Natural killer cell (primary cell): Measurements from ENCODE around the gene PSMB1. TPM values are rescaled to one million over a fixed set of nuclear protein-coding genes. Genes with fewer than 3 reads are reported as not detected.
"Not testable (repeated sequence)": the region's sequence is repeated elsewhere in the genome, so short reads cannot be mapped to it uniquely, and the experiment has no call there.

Experiments
- ATAC-seq, 3 donors: fragments of 150-1000 bp in 2 of 3; fragments of 200-7000 bp in 1 of 3; cut with Tn5 transposase; 1 replicate in 1 of 3; 2 replicates in 2 of 3; pipeline ENCODE4 v1.10.0; 2021; ENCODE audit warnings: mild to moderate bottlenecking in 2 of 3, moderate library complexity in 2 of 3
- DNase-seq, 2 donors: peaks; one replicate each; pipeline versions ENCODE4 v3.0.0 to v3.0.0-alpha.2; 2013 to 2021; ENCODE audit warnings: mixed read lengths in 1 of 2
- H3K27ac ChIP-seq: one replicate; pipeline ENCODE4 v1.5.1; 2013; ENCODE audit warnings: mild to moderate bottlenecking, low read length
- H3K27me3 ChIP-seq: one replicate; pipeline ENCODE4 v1.6.1; 2013; ENCODE audit warnings: low read length; ENCODE audit not compliant: control insufficient read depth, insufficient read depth
- H3K36me3 ChIP-seq: one replicate; pipeline ENCODE4 v1.6.1; 2013; ENCODE audit warnings: low read length; ENCODE audit not compliant: control insufficient read depth, insufficient read depth
- H3K4me1 ChIP-seq: one replicate; pipeline ENCODE4 v1.6.1; 2013; ENCODE audit warnings: low read length; ENCODE audit not compliant: control insufficient read depth, insufficient read depth
- H3K4me3 ChIP-seq: one replicate; pipeline ENCODE4 v1.5.1; 2013; ENCODE audit warnings: low read length
- H3K9me3 ChIP-seq: one replicate; pipeline ENCODE4 v1.6.1; 2013; ENCODE audit warnings: low read length; ENCODE audit not compliant: control insufficient read depth, insufficient read depth
- H3K27ac Mint-ChIP-seq, 2 donors: one replicate each; pipeline ENCODE4 v1.8.0; 2022; ENCODE audit warnings: mild to moderate bottlenecking in 2 of 2, mixed read lengths in 2 of 2, moderate library complexity in 1 of 2
- H3K27me3 Mint-ChIP-seq, 2 donors: one replicate each; pipeline ENCODE4 v1.8.0; 2022; ENCODE audit warnings: low read depth in 2 of 2, mixed read lengths in 2 of 2
- H3K36me3 Mint-ChIP-seq: one replicate; pipeline ENCODE4 v1.8.0; 2022; ENCODE audit warnings: mixed read lengths
- H3K4me1 Mint-ChIP-seq, 2 donors: one replicate each; pipeline ENCODE4 v1.8.0; 2022; ENCODE audit warnings: mixed read lengths in 2 of 2
- H3K4me3 Mint-ChIP-seq: one replicate; pipeline ENCODE4 v1.8.0; 2022; ENCODE audit warnings: mild to moderate bottlenecking, moderate library complexity, mixed read lengths
- H3K9me3 Mint-ChIP-seq, 2 donors: one replicate each; pipeline ENCODE4 v1.8.0; 2022; ENCODE audit warnings: mixed read lengths in 2 of 2
- CTCF ChIP-seq: fragments of 200-600 bp; IDR thresholded peaks from one replicate; pipeline ENCODE4 v1.8.0; 2022; ENCODE audit warnings: antibody characterized with exemption
- WGBS: methylation state at CpG from one replicate; pipeline ENCODE4 v1.1.7; 2013; ENCODE audit warnings: missing lambda C conversion rate; ENCODE audit not compliant: insufficient coverage; 5-methylcytosine and 5-hydroxymethylcytosine counted together
- intact Hi-C: fragments of 100-400 bp; cut with micrococcal nuclease; formaldehyde crosslinking; loops from one replicate; pipeline ENCODE4 v1.14.2; 2022
- total RNA-seq, 4 donors: library from RNA; stranded (reverse); fragments of 120-200 nt in 1 of 4; gene quantifications; one replicate each; pipeline versions ENCODE4 v1.2.3 to v1.2.4, GENCODE V29; 2013 to 2022

Gene PSMB1
- total RNA-seq, 3 donors from 2014 or later (not counting 1 experiment from before 2014, with no cell fraction given) = 102 to 129 (median 103) TPM

GRCh38 chr6:170506446-170506845 lies 46.7 kb downstream of the PSMB1 start:
- peaks cover 20 to 35% of the 10 kb centered on the region in 2 donors for H3K4me1 Mint-ChIP-seq
- no peak overlapping the region for H3K27ac Mint-ChIP-seq
- 64% methylated on average over 4 of the region's 4 CpGs for WGBS
- H3K4me1 ChIP-seq = peaks cover 10% of the 10 kb centered on the region
- H3K27me3 ChIP-seq = no peaks in the 10 kb centered on the region
- ATAC-seq = no peak
- DNase-seq = no peak
- H3K4me3 ChIP-seq = no peak overlapping the region
- H3K27ac ChIP-seq = no peak overlapping the region
- intact Hi-C loops = no loop called here
- no peak overlapping the region for H3K4me3 Mint-ChIP-seq
- TF ChIP-seq CTCF = no peak
- H3K36me3 Mint-ChIP-seq = no peaks in the 10 kb centered on the region
- H3K36me3 ChIP-seq = no peaks in the 10 kb centered on the region
- peaks cover 6% of the 10 kb centered on the region for H3K9me3 ChIP-seq
- no peaks in the 10 kb centered on the region for H3K9me3 Mint-ChIP-seq
- H3K27me3 Mint-ChIP-seq = peaks cover 29 to 33% of the 10 kb centered on the region in 2 donors

- H3K9me3 Mint-ChIP-seq = no peaks in the 10 kb centered on the region
- peaks cover 3% of the 10 kb centered on the region for H3K27me3 ChIP-seq
- no peak overlapping the region for H3K4me3 Mint-ChIP-seq
Measured at GRCh38 chr6:170505306-170505705, 47.8 kb downstream of the PSMB1 start.

GRCh38 chr6:170504479-170504878 lies 48.6 kb downstream of the PSMB1 start:
- ATAC-seq (peak in 1 of 3 donors; percentile 57), DNase-seq (no peak)
- H3K9me3 ChIP-seq = peaks cover 6% of the 10 kb centered on the region
- H3K36me3 ChIP-seq = no peaks in the 10 kb centered on the region
- no peak overlapping the region for H3K27ac Mint-ChIP-seq
- H3K27ac ChIP-seq = no peak overlapping the region
- H3K4me1 Mint-ChIP-seq = peaks cover 32 to 48% of the 10 kb centered on the region in 2 donors
- no peaks in the 10 kb centered on the region for H3K9me3 Mint-ChIP-seq
- H3K36me3 Mint-ChIP-seq = no peaks in the 10 kb centered on the region
- H3K27me3 Mint-ChIP-seq = peaks cover 30 to 35% of the 10 kb centered on the region in 2 donors
- 22% methylated on average over 4 of the region's 4 CpGs for WGBS
- peaks cover 3% of the 10 kb centered on the region for H3K27me3 ChIP-seq
- TF ChIP-seq CTCF = no peak
- intact Hi-C loops = no loop called here
- no peak overlapping the region for H3K4me3 ChIP-seq
- peak overlapping the region; percentile 9 for H3K4me3 Mint-ChIP-seq
- H3K4me1 ChIP-seq = peaks cover 14% of the 10 kb centered on the region

More at GRCh38 chr6:170505306-170505705, 47.8 kb downstream of the PSMB1 start:
- H3K9me3 ChIP-seq = peaks cover 6% of the 10 kb centered on the region
- intact Hi-C loops = no loop called here
- no peaks in the 10 kb centered on the region for H3K36me3 ChIP-seq
- Mint-ChIP-seq H3K4me1 (peaks cover 31 to 47% of the 10 kb centered on the region in 2 donors), H3K27ac (no peak overlapping the region), H3K36me3 (no peaks in the 10 kb centered on the region), H3K27me3 (peaks cover 34 to 38% of the 10 kb centered on the region in 2 donors)
- DNase-seq = no peak
- TF ChIP-seq CTCF = no peak
- no peak overlapping the region for H3K27ac ChIP-seq
- H3K4me1 ChIP-seq = peaks cover 14% of the 10 kb centered on the region
- 60% methylated on average over 9 of the region's 9 CpGs for WGBS
- H3K4me3 ChIP-seq = no peak overlapping the region
- ATAC-seq = no peak

GRCh38 chr6:170503414-170503761 lies 49.7 kb downstream of the PSMB1 start:
- H3K4me3 Mint-ChIP-seq = no peak overlapping the region
- ATAC-seq = no peak
- H3K27ac Mint-ChIP-seq = no peak overlapping the region
- intact Hi-C loops = no loop called here
- peaks cover 3% of the 10 kb centered on the region for H3K27me3 ChIP-seq
- peaks cover 14% of the 10 kb centered on the region for H3K4me1 ChIP-seq
- no peaks in the 10 kb centered on the region for H3K36me3 Mint-ChIP-seq
- H3K27ac ChIP-seq = no peak overlapping the region
- H3K4me3 ChIP-seq = no peak overlapping the region
- DNase-seq = no peak
- peaks cover 6% of the 10 kb centered on the region for H3K9me3 ChIP-seq
- H3K27me3 Mint-ChIP-seq = peaks cover 28 to 35% of the 10 kb centered on the region in 2 donors
- peaks cover 32 to 48% of the 10 kb centered on the region in 2 donors for H3K4me1 Mint-ChIP-seq
- TF ChIP-seq CTCF = no peak
- H3K36me3 ChIP-seq = no peaks in the 10 kb centered on the region
- no peaks in the 10 kb centered on the region for H3K9me3 Mint-ChIP-seq

GRCh38 chr6:170502733-170503413 lies 50.2 kb downstream of the PSMB1 start:
- WGBS = 91% methylated on average over 2 of the region's 2 CpGs
- H3K36me3 Mint-ChIP-seq, H3K4me3 Mint-ChIP-seq, H3K36me3 ChIP-seq, intact Hi-C loops, H3K9me3 ChIP-seq, H3K27ac ChIP-seq, DNase-seq, H3K27me3 ChIP-seq, ATAC-seq, H3K4me3 ChIP-seq, H3K9me3 Mint-ChIP-seq, H3K27ac Mint-ChIP-seq: not testable (repeated sequence)
- H3K4me1 ChIP-seq = peaks cover 14% of the 10 kb centered on the region
- H3K4me1 Mint-ChIP-seq = peaks cover 32 to 48% of the 10 kb centered on the region in 2 donors
- peaks cover 28 to 35% of the 10 kb centered on the region in 2 donors for H3K27me3 Mint-ChIP-seq
